NT2/D1 (cell line): ENCODE data around the gene PDLIM7.

Source experiments
- SUZ12 ChIP-seq: IDR thresholded peaks from 2 replicates; pipeline ENCODE4 v1.6.1; 2011; ENCODE audit not compliant: insufficient read length, insufficient read depth; ENCODE audit errors: extremely low read depth
- YY1 ChIP-seq: IDR thresholded peaks from 2 replicates; pipeline ENCODE4 v1.6.1; 2011; ENCODE audit not compliant: insufficient read length, insufficient read depth
- ZNF274 ChIP-seq: IDR thresholded peaks from 2 replicates; pipeline ENCODE4 v1.6.1; 2011; ENCODE audit warnings: mild to moderate bottlenecking, low read depth, low read length

DNA sequence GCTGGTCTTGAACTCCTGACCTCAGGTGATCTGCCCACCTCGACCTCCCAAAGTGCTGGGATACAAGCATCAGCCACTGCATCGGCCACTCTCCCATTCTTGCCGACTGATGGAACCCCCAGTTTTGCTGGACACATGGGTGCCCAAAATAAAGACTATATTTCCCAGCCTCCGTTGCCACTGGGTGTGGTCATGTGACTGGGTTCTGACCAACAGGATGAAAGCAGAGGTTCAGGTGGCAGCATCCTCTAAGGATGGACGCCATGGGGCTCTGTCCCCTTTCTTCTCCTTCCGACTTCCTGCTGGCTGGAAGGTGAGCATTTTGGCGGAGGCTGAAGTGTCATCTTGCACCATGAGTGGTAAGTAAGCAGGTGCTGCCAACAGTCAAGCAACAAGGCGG lies 10.3 kb downstream of the PDLIM7 start:
- TF ChIP-seq ZNF274 (no peak), YY1 (no peak), SUZ12 (no peak)
